H1 (cell line): Measurements from ENCODE around the gene SYVN1. TPM values are rescaled to one million over a fixed set of nuclear protein-coding genes. Genes with fewer than 3 reads are reported as not detected.

Experiments used
- CTCF ChIA-PET: fragments of 300-600 bp; sonication (Branson Sonifier 250); formaldehyde crosslinking; loops from one replicate; lab custom pipeline; 2021; ENCODE audit not compliant: partially characterized antibody; lab: Charles Lee
- POLR2A ChIA-PET: fragments of 300-600 bp; sonication (Branson Sonifier 250); formaldehyde crosslinking; loops from one replicate; lab custom pipeline; 2021; ENCODE audit warnings: inconsistent platforms; ENCODE audit not compliant: partially characterized antibody; lab: Charles Lee
- DNase-seq, 2 experiments: peaks; one replicate each; pipeline versions ENCODE4 v3.0.0 to v3.0.0-alpha.2; 2010 to 2022; ENCODE audit warnings: low spot score in 2 of 2, low read depth in 1 of 2, mixed read lengths in 1 of 2
- FAIRE-seq: peaks from 2 replicates; lab custom pipeline; 2011; peaks lifted over from hg19 to GRCh38; lab: Jason Lieb, UNC
- H2AFZ ChIP-seq: 2 replicates; pipeline ENCODE4 v1.8.1; 2012; ENCODE audit warnings: low read length, inconsistent platforms
- H2AK5ac ChIP-seq: 2 replicates; pipeline ENCODE4 v1.6.1; 2013; ENCODE audit warnings: low read depth, low read length
- H2BK120ac ChIP-seq: replicated peaks from 2 replicates; pipeline ENCODE3; 2013; ENCODE audit warnings: low read depth, low read length, inconsistent platforms
- H2BK12ac ChIP-seq: 2 replicates; pipeline ENCODE4 v1.6.1; 2013; ENCODE audit warnings: low read depth, low read length
- H2BK15ac ChIP-seq: 2 replicates; pipeline ENCODE4 v1.6.1; 2013; ENCODE audit warnings: low read length
- H2BK20ac ChIP-seq: 2 replicates; pipeline ENCODE4 v1.6.1; 2013; ENCODE audit warnings: low read length
- H2BK5ac ChIP-seq: 2 replicates; pipeline ENCODE4 v1.6.1; 2013; ENCODE audit warnings: low read depth, low read length
- H3K14ac ChIP-seq: 2 replicates; pipeline ENCODE4 v1.6.1; 2013; ENCODE audit warnings: inconsistent platforms; ENCODE audit not compliant: insufficient read length
- H3K18ac ChIP-seq: 2 replicates; pipeline ENCODE4 v1.6.1; 2013; ENCODE audit warnings: low read length; ENCODE audit errors: extremely low read depth
- H3K23ac ChIP-seq: 2 replicates; pipeline ENCODE4 v1.6.1; 2013; ENCODE audit warnings: inconsistent platforms; ENCODE audit not compliant: insufficient read length
- H3K23me2 ChIP-seq: 2 replicates; pipeline ENCODE4 v1.6.1; 2013; ENCODE audit warnings: low read depth, low read length
- H3K27ac ChIP-seq: 2 replicates; pipeline ENCODE4 v1.6.1; 2011; ENCODE audit warnings: low read depth, low read length, inconsistent platforms
- H3K27me3 ChIP-seq, 4 experiments: replicated peaks in 1 of 4; 1 replicate in 1 of 4; 2 replicates in 3 of 4; pipeline versions ENCODE4 v1.6.1 to v1.8.1; 2011 to 2013; ENCODE audit warnings: low read length in 3 of 4, mild to moderate bottlenecking in 3 of 4, inconsistent platforms in 2 of 4, mixed read lengths in 2 of 4, moderate library complexity in 1 of 4; ENCODE audit not compliant: control insufficient read depth in 3 of 4, insufficient read depth in 3 of 4; ENCODE audit errors: extremely low read depth in 1 of 4
- H3K36me3 ChIP-seq, 4 experiments: 2 replicates each; pipeline versions ENCODE4 v1.6.1 to v1.8.1; 2011 to 2013; ENCODE audit warnings: mild to moderate bottlenecking in 4 of 4, low read length in 3 of 4, moderate library complexity in 2 of 4, control low read depth in 1 of 4, inconsistent platforms in 1 of 4; ENCODE audit not compliant: insufficient read depth in 4 of 4, control insufficient read depth in 2 of 4
- H3K4ac ChIP-seq: replicated peaks from 2 replicates; pipeline ENCODE3; 2013; ENCODE audit warnings: low read length, low read depth, mixed read lengths, inconsistent platforms; ENCODE audit not compliant: insufficient read length
- H3K4me1 ChIP-seq, 4 experiments: replicated peaks in 1 of 4; 1 replicate in 1 of 4; 2 replicates in 3 of 4; pipeline versions ENCODE4 v1.6.1 to v1.8.1; 2011 to 2013; ENCODE audit warnings: low read length in 3 of 4, inconsistent platforms in 2 of 4, mixed read lengths in 1 of 4; ENCODE audit not compliant: insufficient read depth in 4 of 4, control insufficient read depth in 3 of 4
- H3K4me2 ChIP-seq, 2 experiments: 2 replicates each; pipeline versions ENCODE4 v1.6.1 to v1.8.1; 2011 to 2013; ENCODE audit warnings: low read depth in 2 of 2, low read length in 2 of 2, control low read depth in 1 of 2, inconsistent platforms in 1 of 2, mild to moderate bottlenecking in 1 of 2; ENCODE audit not compliant: insufficient read depth in 1 of 2
- H3K4me3 ChIP-seq, 4 experiments: fragments of 200-600, 300-600 bp in 1 of 4; sonication (generic), shearing (Covaris generic), sonication (Bioruptor Twin) in 1 of 4; 2 replicates each; pipeline versions ENCODE4 v1.5.1 to v1.8.1; 2011 to 2016; ENCODE audit warnings: low read length in 4 of 4, low read depth in 3 of 4, control low read depth in 2 of 4, inconsistent platforms in 2 of 4, mild to moderate bottlenecking in 2 of 4, mixed read lengths in 1 of 4, moderate library complexity in 1 of 4; ENCODE audit not compliant: insufficient read depth in 2 of 4; ENCODE audit errors: extremely low read depth in 1 of 4
- H3K56ac ChIP-seq: replicated peaks from 2 replicates; pipeline ENCODE3; 2013; ENCODE audit warnings: low read depth, mild to moderate bottlenecking, mixed read lengths, low read length, inconsistent platforms; ENCODE audit not compliant: insufficient read length
- H3K79me1 ChIP-seq: 2 replicates; pipeline ENCODE4 v1.6.1; 2013; ENCODE audit warnings: low read depth, low read length, control low read depth
- H3K79me2 ChIP-seq, 2 experiments: 2 replicates each; pipeline versions ENCODE4 v1.6.1 to v1.8.1; 2012 to 2013; ENCODE audit warnings: low read length in 2 of 2, mild to moderate bottlenecking in 2 of 2, inconsistent platforms in 1 of 2; ENCODE audit not compliant: insufficient read depth in 2 of 2, control insufficient read depth in 1 of 2
- H3K9ac ChIP-seq, 4 experiments: replicated peaks in 1 of 4; 1 replicate in 1 of 4; 2 replicates in 3 of 4; pipeline versions ENCODE4 v1.6.1 to v1.8.1; 2011 to 2013; ENCODE audit warnings: low read depth in 3 of 4, low read length in 3 of 4, control low read depth in 2 of 4, mild to moderate bottlenecking in 2 of 4, moderate library complexity in 2 of 4, inconsistent platforms in 1 of 4; ENCODE audit errors: extremely low read depth in 1 of 4
- H3K9me3 ChIP-seq, 2 experiments: 2 replicates each; pipeline versions ENCODE4 v1.6.1 to v1.8.1; 2012 to 2013; ENCODE audit warnings: mild to moderate bottlenecking in 2 of 2, moderate library complexity in 2 of 2, control low read depth in 1 of 2, inconsistent platforms in 1 of 2, low read depth in 1 of 2, low read length in 1 of 2, mixed read lengths in 1 of 2; ENCODE audit not compliant: insufficient read depth in 2 of 2
- H4K20me1 ChIP-seq, 2 experiments: replicated peaks in 1 of 2; 2 replicates each; pipeline versions ENCODE3 to v1.8.1; 2011 to 2013; ENCODE audit warnings: inconsistent platforms in 2 of 2, low read length in 2 of 2, mild to moderate bottlenecking in 1 of 2; ENCODE audit not compliant: insufficient read depth in 2 of 2, control insufficient read depth in 1 of 2
- H4K5ac ChIP-seq: 2 replicates; pipeline ENCODE4 v1.6.1; 2013; ENCODE audit warnings: low read length, low read depth, mixed read lengths, inconsistent platforms; ENCODE audit not compliant: insufficient read length
- H4K8ac ChIP-seq: 2 replicates; pipeline ENCODE4 v1.8.0; 2013; ENCODE audit warnings: mild to moderate bottlenecking, moderate library complexity, low read length, inconsistent platforms; ENCODE audit not compliant: insufficient read depth; ENCODE audit errors: extremely low read depth
- H4K91ac ChIP-seq: replicated peaks from 2 replicates; pipeline ENCODE3; 2013; ENCODE audit warnings: low read length, mixed read lengths, inconsistent platforms; ENCODE audit not compliant: insufficient read length
- ASH2L ChIP-seq: fragments of 200-600, 300-600 bp; sonication (generic); IDR thresholded peaks from one replicate; pipeline ENCODE4 v1.7.1; 2017; ENCODE audit warnings: low read length
- HDAC6 ChIP-seq: IDR thresholded peaks from one replicate; pipeline ENCODE4 v1.7.1; 2012; ENCODE audit warnings: low read depth, mild to moderate bottlenecking, inconsistent platforms, low read length, moderate library complexity
- JUN ChIP-seq: IDR thresholded peaks from 2 replicates; pipeline ENCODE4 v1.6.1; 2011; ENCODE audit warnings: low read depth, mild to moderate bottlenecking, improper control_type of control experiment, low read length
- POLR2AphosphoS5 ChIP-seq: IDR thresholded peaks from 2 replicates; pipeline ENCODE4 v1.6.1; 2011; ENCODE audit warnings: low read depth, low read length
- SIN3A ChIP-seq, 2 experiments: IDR thresholded peaks in 1 of 2; conservative IDR thresholded peaks in 1 of 2; 2 replicates each; pipeline ENCODE4 v1.6.1; 2011 to 2012; ENCODE audit warnings: low read length in 2 of 2, improper control_type of control experiment in 1 of 2, low read depth in 1 of 2, mild to moderate bottlenecking in 1 of 2
- WGBS, 2 experiments: shearing (Covaris generic) in 1 of 2; methylation state at CpG; one replicate each; pipeline versions ENCODE4 v1.1.6 to v1.1.7; 2013 to 2015; ENCODE audit warnings: low lambda C conversion rate in 2 of 2, mixed read lengths in 2 of 2, inconsistent platforms in 1 of 2, low coverage in 1 of 2, missing lambda C conversion rate in 1 of 2; ENCODE audit not compliant: insufficient replicate concordance in 2 of 2, insufficient coverage in 1 of 2, insufficient read length in 1 of 2; ENCODE audit errors: extremely low coverage in 1 of 2, missing lambda C conversion rate in 1 of 2; 5-methylcytosine and 5-hydroxymethylcytosine counted together
- polyA plus RNA-seq, 7 experiments: library from polyadenylated mRNA; depleted of rRNA in 3 of 7; stranded (reverse) in 5 of 7; unstranded in 2 of 7; fragments of >200 nt in 5 of 7; fragments of 200-250 nt in 2 of 7; gene quantifications; 1 replicate in 5 of 7; 2 replicates in 1 of 7; 4 replicates in 1 of 7; pipeline versions ENCODE4 v1.2.1 to v1.2.3, GENCODE V29; 2011 to 2013; ENCODE audit warnings: missing spikeins in 2 of 7, mixed read lengths in 2 of 7
- total RNA-seq: library from RNA; stranded (reverse); fragmentation: NEBNext Ultra II Directional; extraction: Animal tissue kit (Norgen Biotek cat#: 25700); gene quantifications from 2 replicates; pipeline ENCODE4 v1.2.1, GENCODE V29; 2021

Gene SYVN1
- total and polyA plus RNA-seq, 2 of the 8 experiments (the other 6 are each of a cell fraction or from before 2014, with no cell fraction given): 27.8 to 29.4 TPM

DNA sequence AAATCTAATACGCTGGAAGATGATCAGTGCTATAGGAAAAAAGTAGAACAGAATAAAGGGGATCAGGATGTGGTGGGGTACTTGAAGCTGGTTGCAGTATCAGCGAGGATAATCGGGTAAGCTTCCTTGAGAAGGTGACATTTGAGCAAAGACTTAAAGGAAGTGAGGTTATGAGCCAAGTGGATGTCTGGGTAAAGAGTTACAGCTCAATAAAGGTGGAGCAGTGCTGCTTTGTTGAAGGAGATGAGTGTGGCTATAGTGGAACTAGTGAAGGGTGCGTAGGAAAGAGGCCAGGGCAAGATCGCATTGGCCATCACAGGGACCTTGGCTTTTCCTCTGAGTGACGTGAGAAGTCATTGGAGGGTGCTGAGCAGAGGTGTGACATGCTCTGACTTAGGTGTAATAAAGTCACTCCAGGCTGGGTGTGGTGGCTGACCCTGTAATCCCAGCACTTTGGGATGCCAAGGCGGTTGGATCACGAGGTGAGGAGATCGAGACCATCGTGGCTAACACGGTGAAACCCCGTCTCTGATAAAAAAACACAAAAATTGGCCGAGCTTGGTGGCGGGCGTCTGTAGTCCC is 2.3 kb upstream of the SYVN1 start:
- Histone ChIP-seq H2AK5ac (peak overlapping the region; percentile 43; the same call in 1 of the 2 replicates), H3K4me2 (no peak overlapping the region; a peak in 1 of 4 replicates), H3K4ac (no peak overlapping the region), H4K5ac (no peak overlapping the region), H2BK120ac (no peak overlapping the region), H2BK5ac (no peak overlapping the region), H3K4me1 (peaks cover 0 to 13% (median 7%) of the 10 kb centered on the region in 4 experiments; a peak in 6 of 7 replicates), H4K20me1 (peaks cover 0 to 6% of the 10 kb centered on the region in 2 experiments), H3K14ac (no peak overlapping the region), H2BK12ac (no peak overlapping the region), H2BK20ac (no peak overlapping the region), H3K36me3 (peaks cover 0 to 8% (median 5%) of the 10 kb centered on the region in 4 experiments; a peak in 5 of 8 replicates), H3K27me3 (no peaks in the 10 kb centered on the region), H3K9ac (no peak overlapping the region), H3K18ac (no peak overlapping the region), H3K23ac (no peak overlapping the region), H3K23me2 (peaks cover 14% of the 10 kb centered on the region), H3K9me3 (no peaks in the 10 kb centered on the region; a peak in 1 of 4 replicates), H2AFZ (no peak overlapping the region), H3K79me1 (peaks cover 3% of the 10 kb centered on the region; the same call in 1 of the 2 replicates), H3K56ac (no peak overlapping the region), H3K27ac (no peak overlapping the region), H4K91ac (no peak overlapping the region), H3K79me2 (peaks cover 0 to 15% of the 10 kb centered on the region in 2 experiments; a peak in 1 of 4 replicates), H3K4me3 (no peak overlapping the region), H2BK15ac (no peak overlapping the region; the same call in none of the 2 replicates), H4K8ac (no peak overlapping the region)
- no peak for DNase-seq
- FAIRE-seq: no peak
- ChIA-PET CTCF (interaction anchor here (0.6 to 3.0 kb wide), 5 partner anchors 8 to 410 kb away, joined by 3 to 14 read pairs (median 4); no protein-coding TSS in a partner anchor), POLR2A (interaction anchor here (0.8 to 15.8 kb wide), 8 partner anchors 10 to 374 kb away, joined by 3 to 305 read pairs (median 12); partner anchors contain the start of genes CAPN1, FAU, MRPL49 and NEAT1)
- 91% methylated on average over 15 of the region's 15 CpGs; no CpG with 5 or more reads in 1 of the 2 experiments for WGBS, 2 experiments
- no peak for TF ChIP-seq POLR2AphosphoS5
- no peak for TF ChIP-seq SIN3A (conservative IDR thresholded peaks at IDR 0.05 in 1 of 2, IDR thresholded peaks at IDR 0.05 in 1 of 2; ENCODE audit: low read depth in 1 of 2, low read length in 2 of 2)
- TF ChIP-seq HDAC6: no peak
- TF ChIP-seq ASH2L: no peak
- TF ChIP-seq JUN: no peak
